ENCODE data around the gene TSPAN10. TPM values are rescaled to one million over a fixed set of nuclear protein-coding genes. Genes with fewer than 3 reads are reported as not detected.

TSPAN10 gene
- total RNA-seq, 1 experiment from 2014 or later = 1.2 TPM

- Histone ChIP-seq H2BK12ac (ENCODE audit: insufficient read length, low read depth, low read length) (no peak overlapping the region), H2AFZ (ENCODE audit: low read length) (no peak overlapping the region), H4K91ac (ENCODE audit: insufficient read length, low read depth, low read length) (no peak overlapping the region), H3K9ac (ENCODE audit: extremely low read depth, insufficient read length, low read length) (no peak overlapping the region), H3K14ac (ENCODE audit: insufficient read depth, low read length) (no peak overlapping the region), H3K4me2 (ENCODE audit: insufficient read depth, insufficient read length, low read length) (no peak overlapping the region), H3K27ac (ENCODE audit: insufficient read length, low read depth, low read length) (no peak overlapping the region), H3K56ac (ENCODE audit: insufficient read length, low read depth, low read length) (no peak overlapping the region), H4K8ac (replicated peaks; ENCODE audit: insufficient read length, low read depth, low read length) (no peak overlapping the region), H3K18ac (ENCODE audit: insufficient read length, low read depth, low read length) (no peak overlapping the region), H4K5ac (ENCODE audit: insufficient read length, low read depth, low read length) (no peak overlapping the region), H3K79me2 (ENCODE audit: insufficient read depth, low read length) (peaks cover 20% of the 10 kb centered on the region; the same call in 1 of the 2 replicates), H3K9me3 (ENCODE audit: control insufficient read depth, low read depth, low read length) (no peaks in the 10 kb centered on the region), H2BK120ac (ENCODE audit: low read depth, low read length, poor library complexity, severe bottlenecking) (no peak overlapping the region), H3K4ac (ENCODE audit: low read depth, low read length) (no peak overlapping the region), H4K20me1 (ENCODE audit: control insufficient read depth, insufficient read depth, insufficient read length) (no peaks in the 10 kb centered on the region), H3K27me3 (ENCODE audit: insufficient read depth, low read length) (no peaks in the 10 kb centered on the region), H2BK20ac (ENCODE audit: low read depth, low read length, poor library complexity, severe bottlenecking) (no peak overlapping the region), H3K23ac (ENCODE audit: insufficient read length, low read depth, low read length) (no peak overlapping the region), H3T11ph (ENCODE audit: low read length) (no peak overlapping the region), H3K4me1 (ENCODE audit: insufficient read depth, low read length) (no peaks in the 10 kb centered on the region), H2AK5ac (ENCODE audit: insufficient read length, low read length) (no peak overlapping the region), H2BK15ac (ENCODE audit: low read depth, low read length) (no peak overlapping the region), H3K23me2 (ENCODE audit: insufficient read length, low read depth, low read length, poor library complexity, severe bottlenecking) (peaks cover 8% of the 10 kb centered on the region), H2BK5ac (ENCODE audit: insufficient read length, low read length) (no peak overlapping the region), H3K79me1 (ENCODE audit: insufficient read depth, low read depth, low read length, poor library complexity, severe bottlenecking) (peaks cover 11% of the 10 kb centered on the region)
- DNase-seq = no peak
- Mint-ChIP-seq H3K4me3 (peak overlapping the region; percentile 90 to 98), H3K27ac (0 out of 7 replicates have a peak overlapping the region, but pooled peaks of 1 of the 3 experiments have one; percentile 34), H3K27me3 (ENCODE audit: low read depth) (no peaks in the 10 kb centered on the region), H3K9me3 (0 out of 5 replicates have a peak, but pooled peaks cover 0 to 2% of the 10 kb centered on the region in 2 experiments), H3K36me3 (ENCODE audit: insufficient read depth in 1 of 3, low read depth in 3 of 3) (peaks cover 11 to 15% (median 12%) of the 10 kb centered on the region in 3 experiments; a peak in 5 of 7 replicates), H3K4me1 (peaks cover 14% of the 10 kb centered on the region in 2 experiments)
- no CpG with 5 or more reads among the region's 5 CpGs for WGBS (ENCODE audit: extremely low coverage, insufficient read length, low lambda C conversion rate)
- TF ChIP-seq CTCF (conservative IDR thresholded peaks at IDR 0.05) = no peak
These were observed 1.6 kb upstream of the TSPAN10 start for GRCh38 chr17:81635431-81635830.

All from H9 (cell line).